HG02870 (cell line): ENCODE measurements around the gene HGS.

Source experiments
- ATAC-seq: cut with Tn5 transposase; IDR thresholded peaks from one replicate; pipeline ENCODE4 v1.9.1; 2021; ENCODE audit warnings: mild to moderate bottlenecking, moderate library complexity; ENCODE audit not compliant: unreplicated experiment

HGS gene

GRCh38 chr17:81740395-81740961, 56.7 kb downstream of the HGS start:
- no peak for ATAC-seq

DNA sequence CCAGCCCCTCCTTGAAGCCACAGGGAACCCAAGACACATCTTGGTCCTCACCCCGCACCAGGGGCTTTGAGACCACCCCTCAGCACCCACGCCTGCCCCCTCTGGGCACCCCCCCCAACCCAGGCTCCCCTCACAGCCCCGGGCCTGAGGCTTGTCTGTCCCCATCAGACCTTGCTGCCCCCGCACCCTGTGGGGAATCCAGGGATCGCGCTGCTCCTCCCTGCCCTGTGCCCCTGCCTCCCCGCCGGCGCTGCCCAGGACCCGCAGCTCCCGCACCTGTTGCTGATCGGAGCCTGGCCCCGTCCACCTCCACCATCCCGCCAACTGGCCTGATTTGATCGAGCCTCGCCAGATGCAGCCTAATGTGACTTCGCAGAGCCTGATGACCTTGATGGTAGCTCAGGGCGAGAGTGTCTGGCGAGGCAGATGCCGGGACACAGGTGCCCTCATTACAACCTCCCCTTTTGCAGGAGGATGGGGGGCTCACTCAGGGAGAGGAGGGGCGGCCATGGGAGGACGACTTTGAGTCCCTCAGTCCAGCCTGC, 57.3 kb downstream of the HGS start:
- no peak for ATAC-seq

- no peak for ATAC-seq
Observed at GRCh38 chr17:81741594-81742452, 58.0 kb downstream of the HGS start.
